Adipose tissue (tissue), 3 donors: Measurements from ENCODE around the gene SF3A1. TPM values are rescaled to one million over a fixed set of nuclear protein-coding genes. Genes with fewer than 3 reads are reported as not detected.

Experiments
- H3K27ac ChIP-seq: one replicate; pipeline ENCODE4 v1.5.1; 2013; ENCODE audit warnings: low read depth, low read length
- WGBS, 3 donors: extraction: QIAGEN DNeasy Blood & Tissue Kit; methylation state at CpG; one replicate each; pipeline ENCODE4 v1.1.7; 2013; 5-methylcytosine and 5-hydroxymethylcytosine counted together
- polyA plus RNA-seq, 3 donors: library from polyadenylated mRNA; stranded (reverse); fragments of 200-250 nt; gene quantifications; one replicate each; pipeline ENCODE4 v1.2.3, GENCODE V29; 2013
- donor health status: healthy with polysubstance abuse.
- donor health status: Bipolar disorder and iron deficiency.
- donor health status: healthy.

SF3A1 gene
- polyA plus RNA-seq, 3 donors: 22.8 to 34.7 (median 24.9) TPM

- 77 to 85% (median 82%) methylated on average over 5 of the region's 5 CpGs for WGBS, 3 donors
- H3K27ac ChIP-seq: no peak overlapping the region
Measured at GRCh38 chr22:30286331-30286730, 70.4 kb downstream of the SF3A1 start.

GRCh38 chr22:30285846-30286200 lies 70.9 kb downstream of the SF3A1 start:
- no peak overlapping the region for H3K27ac ChIP-seq
- WGBS, 3 donors: 85 to 92% (median 91%) methylated on average over 8 of the region's 8 CpGs

GRCh38 chr22:30285176-30285845 lies 71.4 kb downstream of the SF3A1 start:
- H3K27ac ChIP-seq: no peak overlapping the region
- 88 to 94% (median 91%) methylated on average over 26 to 27 of the region's 27 CpGs for WGBS, 3 donors

GRCh38 chr22:30284666-30285065 lies 72.0 kb downstream of the SF3A1 start:
- H3K27ac ChIP-seq: no peak overlapping the region
- WGBS, 3 donors: 82 to 94% (median 83%) methylated on average over 4 of the region's 4 CpGs

- H3K27ac ChIP-seq: no peak overlapping the region
- 80 to 91% (median 87%) methylated on average over 9 of the region's 9 CpGs for WGBS, 3 donors
Measured at GRCh38 chr22:30284172-30284571, 72.5 kb downstream of the SF3A1 start.

GRCh38 chr22:30283342-30283741 lies 73.4 kb downstream of the SF3A1 start:
- no peak overlapping the region for H3K27ac ChIP-seq
- WGBS, 3 donors: 80 to 94% (median 82%) methylated on average over 4 of the region's 4 CpGs

- H3K27ac ChIP-seq: no peak overlapping the region
- WGBS, 3 donors: 38 to 71% (median 54%) methylated on average over 7 of the region's 7 CpGs
Measured at GRCh38 chr22:30282616-30283046, 74.1 kb downstream of the SF3A1 start.

Other genes with a start within 250 kb of the SF3A1 start
- gene LIF, start 110.1 kb downstream of the SF3A1 start, polyA plus RNA-seq: 100 to 1,000 TPM in 1 of 3 donors, 1 to 10 TPM in 1, under 1 TPM in 1; 0.60 to 117 (median 4.5) TPM
- 10 to 100 TPM in 1 of 3 donors, 1 to 10 TPM in 1, under 1 TPM in 1; 0.45 to 14.7 (median 7.7) TPM for gene OSM, start 90.0 kb downstream of the SF3A1 start, polyA plus RNA-seq
- 10 to 100 TPM in 2 of 3 donors, 1 to 10 TPM in 1; 8.7 to 27.3 (median 19.3) TPM for gene CASTOR1, start 67.4 kb downstream of the SF3A1 start, polyA plus RNA-seq
- 10 to 100 TPM; 10.8 to 33.3 (median 17.8) TPM for gene TBC1D10A, start 30.0 kb downstream of the SF3A1 start, polyA plus RNA-seq
- gene CCDC157, start 113 bp upstream of the SF3A1 start, polyA plus RNA-seq: 1 to 10 TPM; 1.3 to 1.5 (median 1.5) TPM
- 10 to 100 TPM in 2 of 3 donors, 1 to 10 TPM in 1; 6.7 to 11.2 (median 11.1) TPM for gene RNF215, start 30.5 kb upstream of the SF3A1 start, polyA plus RNA-seq
- gene SEC14L2, start 40.1 kb upstream of the SF3A1 start, polyA plus RNA-seq: 1 to 10 TPM; 2.7 to 3.8 (median 3.6) TPM
- 10 to 100 TPM; 12.7 to 20.4 (median 20.4) TPM for gene MTFP1, start 68.9 kb upstream of the SF3A1 start, polyA plus RNA-seq
- gene SEC14L3, start 115.1 kb upstream of the SF3A1 start, polyA plus RNA-seq: not detected
- under 1 TPM in 2 of 3 donors, not detected in 1; 0.04 to 0.05 TPM for gene SEC14L4, start 148.8 kb upstream of the SF3A1 start, polyA plus RNA-seq
- 1 to 10 TPM in 1 of 3 donors, under 1 TPM in 2; 0.11 to 1.3 (median 0.37) TPM for gene SEC14L6, start 189.8 kb upstream of the SF3A1 start, polyA plus RNA-seq
- gene GAL3ST1, start 217.8 kb upstream of the SF3A1 start, polyA plus RNA-seq: 1 to 10 TPM in 1 of 3 donors, under 1 TPM in 2; 0.34 to 4.5 (median 0.58) TPM
- 10 to 100 TPM; 45.1 to 56.0 (median 45.8) TPM for gene PES1, start 235.0 kb upstream of the SF3A1 start, polyA plus RNA-seq